GM10248 (cell line): Measurements from ENCODE around the gene DERL3.

Source experiments
- CTCF ChIA-PET: fragments of 300-600 bp; sonication (Branson Sonifier 250); formaldehyde crosslinking; extraction: SDS; loops from one replicate; lab custom pipeline; 2021; ENCODE audit warnings: antibody characterized with exemption; lab: Yijun Ruan, JAX
- POLR2A ChIA-PET: fragments of 350-650 bp; sonication (Branson Sonifier 250); formaldehyde crosslinking; extraction: SDS; loops from one replicate; lab custom pipeline; 2020; ENCODE audit warnings: antibody characterized with exemption; lab: Yijun Ruan, JAX
- DNase-seq: peaks from one replicate; pipeline ENCODE4 v3.0.0; 2012; ENCODE audit errors: extremely low spot score
- TF ChIP-seq, protein P1 (sequence below): IDR thresholded peaks from 2 replicates; pipeline ENCODE4 v1.5.1; 2012; ENCODE audit warnings: mild to moderate bottlenecking, low read depth; ENCODE audit errors: extremely low read depth, missing control alignments, control extremely low read depth

The DERL3 gene

GRCh38 chr22:23828800-23829680 lies 9.8 kb downstream of the DERL3 start:
- no peak for DNase-seq
- TF ChIP-seq, protein P1, sequence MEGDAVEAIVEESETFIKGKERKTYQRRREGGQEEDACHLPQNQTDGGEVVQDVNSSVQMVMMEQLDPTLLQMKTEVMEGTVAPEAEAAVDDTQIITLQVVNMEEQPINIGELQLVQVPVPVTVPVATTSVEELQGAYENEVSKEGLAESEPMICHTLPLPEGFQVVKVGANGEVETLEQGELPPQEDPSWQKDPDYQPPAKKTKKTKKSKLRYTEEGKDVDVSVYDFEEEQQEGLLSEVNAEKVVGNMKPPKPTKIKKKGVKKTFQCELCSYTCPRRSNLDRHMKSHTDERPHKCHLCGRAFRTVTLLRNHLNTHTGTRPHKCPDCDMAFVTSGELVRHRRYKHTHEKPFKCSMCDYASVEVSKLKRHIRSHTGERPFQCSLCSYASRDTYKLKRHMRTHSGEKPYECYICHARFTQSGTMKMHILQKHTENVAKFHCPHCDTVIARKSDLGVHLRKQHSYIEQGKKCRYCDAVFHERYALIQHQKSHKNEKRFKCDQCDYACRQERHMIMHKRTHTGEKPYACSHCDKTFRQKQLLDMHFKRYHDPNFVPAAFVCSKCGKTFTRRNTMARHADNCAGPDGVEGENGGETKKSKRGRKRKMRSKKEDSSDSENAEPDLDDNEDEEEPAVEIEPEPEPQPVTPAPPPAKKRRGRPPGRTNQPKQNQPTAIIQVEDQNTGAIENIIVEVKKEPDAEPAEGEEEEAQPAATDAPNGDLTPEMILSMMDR, result no peak
- POLR2A ChIA-PET, result no interaction called here
- CTCF ChIA-PET, result interaction anchor here (1.0 to 1.8 kb wide), 4 partner anchors 7 to 54 kb away, joined by 3 to 5 read pairs (median 4); no protein-coding TSS in a partner anchor

DNA sequence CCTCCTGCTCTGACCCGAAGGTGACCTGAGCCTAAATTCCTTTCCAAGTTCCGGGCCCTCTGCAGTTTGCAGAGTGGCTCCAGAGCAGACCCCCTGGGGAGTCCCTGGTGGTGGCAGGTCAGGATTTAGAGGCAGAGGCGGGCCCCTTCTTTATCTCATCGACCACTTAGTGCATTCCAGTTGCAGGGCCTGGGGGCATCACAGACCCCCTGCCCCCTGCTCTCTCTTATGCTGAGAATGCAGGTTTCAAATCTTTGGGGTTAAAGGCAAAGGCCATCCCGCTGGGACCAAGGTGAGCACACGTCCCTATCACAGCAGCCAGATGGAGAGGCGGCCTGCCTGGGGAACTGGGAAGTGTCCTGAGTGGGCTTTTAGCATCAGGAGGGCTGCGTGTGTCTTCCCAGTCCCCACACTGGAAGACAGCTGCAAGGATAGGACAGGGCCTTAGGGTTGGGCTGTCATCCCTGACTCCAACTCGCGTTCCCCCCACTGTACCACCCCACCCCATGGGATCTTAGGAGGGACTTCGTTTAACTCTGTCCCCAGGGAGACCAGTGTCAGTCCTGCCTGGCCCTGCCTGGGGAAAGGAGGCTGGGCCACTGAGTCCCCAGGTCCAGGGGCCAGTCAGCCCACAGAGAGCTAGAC lies 11.3 kb downstream of the DERL3 start:
- ChIA-PET POLR2A (no interaction called here), CTCF (interaction anchor here (1.4 to 1.8 kb wide), 2 partner anchors 9 to 22 kb away, joined by 4 to 5 read pairs; no protein-coding TSS in a partner anchor)
- TF ChIP-seq, protein P1, result no peak
- DNase-seq, result no peak

DNA sequence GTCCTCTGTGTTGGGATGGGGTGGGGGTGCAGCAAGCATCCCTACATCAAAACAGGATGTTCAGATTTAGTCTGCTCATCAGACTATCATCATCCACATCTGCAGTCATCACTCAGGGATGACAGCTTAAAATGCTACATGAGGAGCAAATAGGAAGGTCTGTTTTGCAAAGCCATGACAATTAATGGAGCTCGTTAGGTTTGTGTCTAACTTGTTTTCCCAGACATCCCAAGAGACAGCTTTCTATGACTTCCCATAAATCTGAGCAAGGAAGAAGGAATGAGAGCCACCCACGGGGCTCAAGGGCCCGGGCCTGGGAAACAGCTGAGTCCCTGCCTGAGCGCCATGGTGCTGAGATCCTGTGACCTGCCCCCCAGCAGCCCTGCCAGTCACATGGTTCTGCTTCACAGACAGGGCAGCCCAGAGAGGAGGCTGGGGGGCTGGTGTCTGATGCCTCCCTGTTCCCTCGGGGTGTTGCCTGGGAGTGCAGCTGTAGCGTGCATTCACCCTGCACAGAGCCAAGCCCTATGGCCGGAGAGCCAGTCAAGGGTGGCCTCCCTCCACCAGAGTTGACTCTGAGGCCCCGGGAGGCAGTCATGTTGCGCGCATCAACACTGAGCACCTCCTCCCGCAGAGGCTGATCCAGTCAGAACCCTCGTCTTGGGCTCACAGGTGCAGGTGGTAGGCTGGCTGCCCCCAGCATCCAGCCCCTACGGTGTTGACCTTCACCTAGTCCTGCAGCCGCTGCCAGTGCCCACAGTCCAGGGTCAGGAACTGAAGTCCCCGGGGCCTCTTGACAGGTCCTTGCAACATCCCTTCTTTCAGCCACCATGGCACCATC lies 12.1 kb downstream of the DERL3 start:
- TF ChIP-seq, protein P1, result no peak
- DNase-seq, result no peak
- ChIA-PET CTCF (interaction anchor here (1.0 to 1.5 kb wide), 2 partner anchors 10 to 58 kb away, joined by 4 read pairs; no protein-coding TSS in a partner anchor), POLR2A (no interaction called here)

DNA sequence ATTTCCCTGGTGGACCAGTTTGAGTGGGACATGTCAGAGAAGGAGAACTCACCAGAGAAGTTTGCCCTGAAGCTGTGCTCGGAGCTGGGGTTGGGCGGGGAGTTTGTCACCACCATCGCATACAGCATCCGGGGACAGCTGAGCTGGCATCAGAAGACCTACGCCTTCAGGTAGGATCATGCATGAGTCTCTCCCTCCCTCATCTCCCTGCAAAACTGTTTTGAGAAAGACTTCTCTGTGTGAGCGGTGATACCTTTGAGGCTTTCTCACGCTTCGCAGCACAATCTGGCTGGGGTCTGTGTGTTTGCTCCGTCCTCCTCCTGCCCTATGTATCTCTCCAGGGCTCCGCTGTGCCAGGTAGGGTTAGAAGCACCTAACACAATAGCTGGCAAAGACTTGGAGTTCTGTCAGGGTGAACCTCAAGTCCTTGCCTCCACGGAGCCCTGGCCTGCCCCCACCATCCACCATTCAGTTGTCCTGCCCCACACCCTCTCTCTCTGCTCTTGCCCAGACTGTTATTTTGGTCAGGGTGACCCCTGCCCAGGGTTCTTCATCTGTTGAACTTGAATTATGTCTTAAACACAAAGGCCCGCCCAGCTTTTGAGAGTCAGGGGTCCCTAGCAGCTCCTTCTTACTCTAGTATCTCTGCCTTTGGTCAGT lies 13.4 kb downstream of the DERL3 start:
- no peak for DNase-seq
- ChIA-PET CTCF (interaction anchor here (1.0 to 2.3 kb wide), 8 partner anchors 10 to 58 kb away, joined by 3 to 12 read pairs (median 4); partner anchors contain the start of genes CHCHD10 and SLC2A11), POLR2A (no interaction called here)
- TF ChIP-seq, protein P1, result no peak

DNA sequence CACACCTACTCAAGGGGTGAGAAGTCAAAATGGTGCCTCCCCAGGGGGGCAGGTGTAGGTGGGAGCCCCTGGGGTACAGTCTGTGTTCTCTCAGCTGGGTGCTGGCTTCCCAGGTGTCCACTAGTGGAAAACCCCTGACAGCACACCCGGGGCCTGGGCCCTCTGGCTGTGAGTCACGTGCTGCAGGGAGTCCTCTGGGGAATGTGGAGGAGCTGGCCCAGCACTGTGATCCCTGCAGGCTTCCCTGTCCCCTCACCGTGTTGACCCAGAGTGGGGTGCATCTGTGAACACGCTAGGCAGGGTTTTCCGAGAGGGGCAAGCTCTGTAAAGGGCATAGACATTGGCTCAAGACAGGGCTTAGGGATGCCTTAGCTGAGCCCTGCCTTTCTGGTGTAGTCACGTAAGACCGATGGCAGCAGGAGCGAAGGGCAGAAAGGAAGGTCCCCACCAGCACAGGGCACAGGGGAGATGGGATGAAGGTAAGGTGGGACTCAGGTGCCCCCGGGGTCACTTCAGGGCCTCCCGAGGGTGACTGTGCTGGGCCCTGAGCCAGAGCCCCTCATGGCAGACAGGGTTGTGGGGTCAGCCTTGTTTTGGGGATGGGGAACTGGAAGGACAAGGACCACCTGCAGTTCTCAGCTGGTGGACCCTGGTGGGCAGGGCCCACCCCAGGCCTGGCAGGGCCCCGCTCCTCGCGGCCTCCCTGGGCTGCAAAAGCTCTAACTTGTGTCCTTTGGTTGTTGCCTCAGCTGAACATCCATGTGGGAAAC lies 14.1 kb downstream of the DERL3 start:
- TF ChIP-seq, protein P1, result no peak
- POLR2A ChIA-PET, result no interaction called here
- no peak for DNase-seq
- CTCF ChIA-PET, result interaction anchor here (1.0 to 2.3 kb wide), 8 partner anchors 10 to 57 kb away, joined by 3 to 12 read pairs (median 4); partner anchors contain the start of genes CHCHD10 and SLC2A11
